ENCODE measurements around the gene GNPAT. TPM values are rescaled to one million over a fixed set of nuclear protein-coding genes. Genes with fewer than 3 reads are reported as not detected.

The GNPAT gene
- total RNA-seq, 1 donor from 2014 or later: 36.3 TPM

DNA sequence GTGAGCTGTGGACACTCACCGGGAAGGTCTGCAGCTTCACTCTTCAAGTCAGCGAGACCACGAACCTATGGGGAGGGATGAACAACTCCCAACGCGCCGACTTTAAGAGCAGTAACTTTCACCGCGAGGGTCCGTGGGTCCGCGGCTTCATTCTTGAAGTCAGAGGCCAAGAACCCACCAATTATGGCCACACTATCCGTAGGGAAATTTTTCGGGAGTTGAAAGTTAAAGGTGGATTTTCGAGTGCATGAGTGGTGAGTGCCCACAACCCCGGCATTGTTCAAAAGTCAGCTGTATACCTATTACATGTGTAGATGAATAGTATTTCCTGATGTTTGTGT lies 77.0 kb downstream of the GNPAT start:
- peaks cover 2% of the 10 kb centered on the region for H3K27me3 Mint-ChIP-seq (ENCODE audit: low read depth)
- TF ChIP-seq, protein P1, sequence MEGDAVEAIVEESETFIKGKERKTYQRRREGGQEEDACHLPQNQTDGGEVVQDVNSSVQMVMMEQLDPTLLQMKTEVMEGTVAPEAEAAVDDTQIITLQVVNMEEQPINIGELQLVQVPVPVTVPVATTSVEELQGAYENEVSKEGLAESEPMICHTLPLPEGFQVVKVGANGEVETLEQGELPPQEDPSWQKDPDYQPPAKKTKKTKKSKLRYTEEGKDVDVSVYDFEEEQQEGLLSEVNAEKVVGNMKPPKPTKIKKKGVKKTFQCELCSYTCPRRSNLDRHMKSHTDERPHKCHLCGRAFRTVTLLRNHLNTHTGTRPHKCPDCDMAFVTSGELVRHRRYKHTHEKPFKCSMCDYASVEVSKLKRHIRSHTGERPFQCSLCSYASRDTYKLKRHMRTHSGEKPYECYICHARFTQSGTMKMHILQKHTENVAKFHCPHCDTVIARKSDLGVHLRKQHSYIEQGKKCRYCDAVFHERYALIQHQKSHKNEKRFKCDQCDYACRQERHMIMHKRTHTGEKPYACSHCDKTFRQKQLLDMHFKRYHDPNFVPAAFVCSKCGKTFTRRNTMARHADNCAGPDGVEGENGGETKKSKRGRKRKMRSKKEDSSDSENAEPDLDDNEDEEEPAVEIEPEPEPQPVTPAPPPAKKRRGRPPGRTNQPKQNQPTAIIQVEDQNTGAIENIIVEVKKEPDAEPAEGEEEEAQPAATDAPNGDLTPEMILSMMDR (IDR thresholded peaks at IDR 0.05; ENCODE audit: unreplicated experiment): no peak
- H3K36me3 Mint-ChIP-seq: no peaks in the 10 kb centered on the region
- H3K4me3 Mint-ChIP-seq: no peak overlapping the region
- H3K4me1 Mint-ChIP-seq: no peaks in the 10 kb centered on the region
- H3K9me3 Mint-ChIP-seq: no peaks in the 10 kb centered on the region
- no peak overlapping the region for H3K27ac Mint-ChIP-seq
- DNase-seq (ENCODE audit: low spot score in 2 of 2, unreplicated experiment in 2 of 2): no peak

DNA sequence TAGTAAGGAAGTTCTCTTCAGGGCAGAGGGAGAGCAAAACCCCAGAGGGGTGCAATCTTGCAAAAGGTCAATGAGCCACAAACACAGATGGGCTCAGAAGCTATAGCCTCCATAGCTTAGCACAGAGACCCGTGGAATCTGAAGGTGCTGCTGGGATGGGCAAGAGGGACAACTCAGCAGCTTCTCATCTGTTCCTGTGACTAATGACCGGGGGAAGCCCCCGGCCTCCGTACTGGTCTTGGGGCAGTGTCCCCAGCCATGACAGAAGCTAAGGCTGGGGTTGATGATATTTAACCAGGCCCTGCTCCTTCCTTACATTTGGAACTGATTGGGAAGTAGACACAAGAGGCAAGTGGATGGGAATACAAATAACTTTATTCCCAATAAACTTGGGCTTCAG lies 77.6 kb downstream of the GNPAT start:
- H3K9me3 Mint-ChIP-seq: no peaks in the 10 kb centered on the region
- peak in 1 of 2 experiments; percentile 19 for DNase-seq (ENCODE audit: low spot score in 2 of 2, unreplicated experiment in 2 of 2)
- no peak overlapping the region for H3K27ac Mint-ChIP-seq
- TF ChIP-seq, protein P1 (IDR thresholded peaks at IDR 0.05; ENCODE audit: unreplicated experiment): no peak
- no peaks in the 10 kb centered on the region for H3K4me1 Mint-ChIP-seq
- H3K36me3 Mint-ChIP-seq: no peaks in the 10 kb centered on the region
- no peaks in the 10 kb centered on the region for H3K27me3 Mint-ChIP-seq (ENCODE audit: low read depth)
- no peak overlapping the region for H3K4me3 Mint-ChIP-seq

DNA sequence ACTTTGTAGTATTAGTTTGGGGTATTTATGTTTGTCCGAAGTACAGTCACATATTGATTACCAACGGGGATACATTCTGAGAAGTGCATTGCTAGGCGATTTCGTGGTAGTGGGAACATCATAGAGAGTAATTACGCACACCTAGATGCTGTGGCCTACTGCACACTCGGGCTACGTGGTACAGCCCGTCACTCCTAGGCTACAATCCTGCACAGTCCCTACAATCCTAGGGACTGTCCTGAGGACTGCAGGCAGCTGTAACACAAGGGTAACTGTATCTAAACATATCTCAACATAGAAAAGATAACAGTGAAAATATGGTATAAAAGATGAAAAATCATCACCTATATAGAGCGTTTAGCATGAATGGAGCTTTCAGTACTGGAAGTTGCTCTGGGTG lies 78.1 kb downstream of the GNPAT start:
- no peak overlapping the region for H3K4me3 Mint-ChIP-seq
- H3K27me3 Mint-ChIP-seq (ENCODE audit: low read depth): no peaks in the 10 kb centered on the region
- no peak overlapping the region for H3K27ac Mint-ChIP-seq
- H3K36me3 Mint-ChIP-seq: no peaks in the 10 kb centered on the region
- TF ChIP-seq, protein P1 (IDR thresholded peaks at IDR 0.05; ENCODE audit: unreplicated experiment): no peak
- no peak for DNase-seq (ENCODE audit: low spot score in 2 of 2, unreplicated experiment in 2 of 2)
- H3K9me3 Mint-ChIP-seq: no peaks in the 10 kb centered on the region
- no peaks in the 10 kb centered on the region for H3K4me1 Mint-ChIP-seq

DNA sequence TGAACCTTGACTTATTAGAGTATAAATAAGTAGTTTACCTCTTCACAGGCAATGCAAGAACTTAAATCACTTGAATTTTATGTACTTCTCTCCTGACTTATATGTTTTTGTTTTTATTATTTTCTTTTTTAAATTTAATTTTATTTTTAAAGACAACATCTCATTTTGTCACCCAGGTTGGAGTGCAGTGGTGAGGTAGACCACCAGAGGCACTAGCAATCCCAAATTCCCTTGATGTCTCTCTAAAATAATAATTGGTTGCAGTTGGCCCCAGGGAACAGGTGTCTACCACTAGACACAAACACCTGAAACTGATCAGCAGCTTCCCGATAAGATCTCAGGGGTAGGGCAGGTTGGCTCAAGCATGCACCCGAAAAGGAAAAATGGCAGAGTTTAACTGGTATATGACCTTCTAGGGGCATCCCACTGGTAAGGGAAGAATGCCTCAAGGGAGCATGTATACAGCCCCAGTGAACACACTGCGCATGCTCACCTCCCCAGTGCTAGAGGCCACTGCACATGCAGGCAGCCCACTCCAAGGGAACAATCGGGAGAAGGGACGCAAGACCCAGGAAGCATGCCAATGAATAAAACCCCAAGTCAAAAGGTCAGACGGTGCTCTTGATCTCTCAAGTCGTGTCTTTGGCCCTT lies 82.0 kb downstream of the GNPAT start:
- Mint-ChIP-seq H3K9me3 (no peaks in the 10 kb centered on the region), H3K27ac (no peak overlapping the region)
- DNase-seq (ENCODE audit: low spot score in 2 of 2, unreplicated experiment in 2 of 2): no peak

DNA sequence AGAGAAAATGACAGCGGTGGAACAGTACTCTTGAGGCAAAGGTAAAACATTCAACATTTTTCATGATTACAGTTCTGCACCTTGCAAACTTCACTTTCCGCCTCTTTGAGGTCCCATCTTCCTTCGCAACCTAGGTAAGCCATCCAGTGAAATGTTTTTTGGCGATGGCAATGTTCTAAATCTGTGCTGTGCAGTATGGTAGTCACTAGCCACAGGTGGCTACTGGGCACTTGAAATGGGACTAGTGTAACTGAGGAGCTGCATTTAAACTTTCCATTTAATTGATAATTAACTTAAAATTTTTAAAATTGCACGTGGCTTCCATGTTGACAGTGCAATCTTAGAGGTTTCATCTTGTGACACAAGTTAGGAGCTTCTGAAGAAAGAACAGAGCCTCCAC lies 83.6 kb downstream of the GNPAT start:
- H3K27ac Mint-ChIP-seq: no peak overlapping the region
- no peak for DNase-seq (ENCODE audit: low spot score in 2 of 2, unreplicated experiment in 2 of 2)
- no peaks in the 10 kb centered on the region for H3K27me3 Mint-ChIP-seq (ENCODE audit: low read depth)
- no peaks in the 10 kb centered on the region for H3K4me1 Mint-ChIP-seq
- H3K9me3 Mint-ChIP-seq: no peaks in the 10 kb centered on the region
- H3K4me3 Mint-ChIP-seq: no peak overlapping the region
- H3K36me3 Mint-ChIP-seq: no peaks in the 10 kb centered on the region
- TF ChIP-seq, protein P1 (IDR thresholded peaks at IDR 0.05; ENCODE audit: unreplicated experiment): no peak

More for the DNA sequence above, 82.0 kb downstream of the GNPAT start:
- no peaks in the 10 kb centered on the region for H3K36me3 Mint-ChIP-seq
- TF ChIP-seq, protein P1 (IDR thresholded peaks at IDR 0.05; ENCODE audit: unreplicated experiment): peak; percentile 41
- H3K4me1 Mint-ChIP-seq: no peaks in the 10 kb centered on the region
- H3K4me3 Mint-ChIP-seq: no peak overlapping the region
- no peaks in the 10 kb centered on the region for H3K27me3 Mint-ChIP-seq (ENCODE audit: low read depth)

DNA sequence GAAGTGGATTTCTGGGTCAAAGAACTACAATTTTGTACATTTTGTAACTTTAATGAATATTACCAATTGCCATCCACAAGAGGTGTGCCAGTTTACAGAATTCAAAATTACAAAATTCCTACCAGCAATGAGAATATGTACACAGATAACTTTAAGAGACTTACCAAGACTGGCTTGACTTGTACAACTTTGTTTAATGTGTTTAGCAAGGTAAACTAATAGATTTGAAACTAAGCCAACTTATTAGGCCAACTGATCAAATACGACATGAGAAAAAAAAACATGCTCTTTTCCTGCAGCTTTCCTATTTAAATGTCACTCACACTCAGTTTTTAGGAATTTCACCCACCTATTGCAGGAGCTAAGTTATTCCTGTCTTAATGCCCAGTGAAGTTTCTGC lies 85.2 kb downstream of the GNPAT start:
- no peak for DNase-seq (ENCODE audit: low spot score in 2 of 2, unreplicated experiment in 2 of 2)
- Mint-ChIP-seq H3K27me3 (ENCODE audit: low read depth) (no peaks in the 10 kb centered on the region), H3K27ac (no peak overlapping the region), H3K4me3 (no peak overlapping the region), H3K9me3 (no peaks in the 10 kb centered on the region), H3K36me3 (no peaks in the 10 kb centered on the region), H3K4me1 (no peaks in the 10 kb centered on the region)
- TF ChIP-seq, protein P1 (IDR thresholded peaks at IDR 0.05; ENCODE audit: unreplicated experiment): no peak
